Measurements from ENCODE around the gene TPSD1.
"Not testable (repeated sequence)": the region's sequence is repeated elsewhere in the genome, so short reads cannot be mapped to it uniquely, and the experiment has no call there.

The TPSD1 gene

GRCh38 chr16:1283996-1284616 lies 28.2 kb downstream of the TPSD1 start:
- DNase-seq = no peak

GRCh38 chr16:1285669-1286512 lies 30.0 kb downstream of the TPSD1 start:
- no peak for DNase-seq

GRCh38 chr16:1286513-1287094 lies 30.7 kb downstream of the TPSD1 start:
- no peak for DNase-seq

- no peak for DNase-seq
Observed at GRCh38 chr16:1287982-1288670, 32.3 kb downstream of the TPSD1 start.

GRCh38 chr16:1288813-1289476 lies 33.1 kb downstream of the TPSD1 start:
- DNase-seq = no peak

- DNase-seq = no peak
Observed at GRCh38 chr16:1289477-1289866, 33.6 kb downstream of the TPSD1 start.

GRCh38 chr16:1290063-1290501 lies 34.2 kb downstream of the TPSD1 start:
- DNase-seq = no peak

- peak; percentile 15 for DNase-seq
Observed at GRCh38 chr16:1290860-1291575, 35.1 kb downstream of the TPSD1 start.

- peak; percentile 31 for DNase-seq
Observed at GRCh38 chr16:1291576-1291974, 35.7 kb downstream of the TPSD1 start.

- not testable (repeated sequence) for DNase-seq
Observed at GRCh38 chr16:1292208-1292607, 36.3 kb downstream of the TPSD1 start.

- DNase-seq = not testable (repeated sequence)
Observed at GRCh38 chr16:1292808-1293207, 36.9 kb downstream of the TPSD1 start.

GRCh38 chr16:1293921-1294656 lies 38.2 kb downstream of the TPSD1 start:
- no peak for DNase-seq

GRCh38 chr16:1295465-1295864 lies 39.6 kb downstream of the TPSD1 start:
- DNase-seq = no peak

GRCh38 chr16:1296688-1297017 lies 40.8 kb downstream of the TPSD1 start:
- not testable (repeated sequence) for DNase-seq

GRCh38 chr16:1297018-1297696 lies 41.3 kb downstream of the TPSD1 start:
- DNase-seq = no peak

- no peak for DNase-seq
Observed at GRCh38 chr16:1298406-1298805, 42.5 kb downstream of the TPSD1 start.

GRCh38 chr16:1299012-1299867 lies 43.4 kb downstream of the TPSD1 start:
- DNase-seq = no peak

- DNase-seq = no peak
Observed at GRCh38 chr16:1299868-1300203, 44.0 kb downstream of the TPSD1 start.

- DNase-seq = no peak
Observed at GRCh38 chr16:1300664-1301476, 45.0 kb downstream of the TPSD1 start.
